Measurements from ENCODE around the gene PDGFA. TPM values are rescaled to one million over a fixed set of nuclear protein-coding genes. Genes with fewer than 3 reads are reported as not detected.

The PDGFA gene
- total RNA-seq, 1 donor from 2014 or later: 7.3 TPM

DNA sequence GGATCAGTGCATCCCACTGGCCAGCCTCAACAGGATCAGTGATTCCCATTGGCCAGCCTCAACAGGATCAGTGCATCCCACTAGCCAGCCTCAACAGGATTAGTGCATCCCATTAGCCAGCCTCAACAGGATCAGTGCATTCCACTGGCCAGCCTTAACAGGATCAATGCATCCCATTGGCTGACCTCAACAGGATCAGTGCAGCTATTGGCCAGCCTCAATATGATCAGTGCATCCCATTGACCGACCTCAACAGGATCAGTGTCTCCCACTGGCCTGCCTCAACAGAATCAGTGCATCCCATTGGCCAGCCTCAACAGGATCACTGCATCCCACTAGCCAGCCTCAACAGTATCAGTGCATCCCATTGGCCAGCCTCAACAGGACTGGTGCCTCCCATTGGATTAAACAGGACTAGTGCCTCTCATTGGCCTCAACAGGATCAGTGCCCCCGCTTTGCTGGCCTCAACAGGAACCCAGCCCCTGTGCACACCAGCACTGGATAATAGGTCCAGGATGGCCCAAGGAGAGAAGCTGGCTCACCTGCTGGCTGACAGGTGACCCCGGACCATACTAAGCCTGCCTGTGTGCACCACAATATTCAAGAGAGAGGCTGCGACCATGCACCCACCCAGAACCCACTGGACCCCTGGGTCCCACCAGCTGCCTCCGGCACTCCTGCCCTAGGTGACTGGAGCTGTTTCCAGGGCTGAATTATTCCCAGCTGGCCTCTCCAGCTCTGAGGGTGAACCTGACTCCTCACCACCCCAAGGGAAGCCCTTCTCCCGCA, 59.9 kb downstream of the PDGFA start:
- CTCF ChIA-PET: no interaction called here
- ATAC-seq (ENCODE audit: low read depth): no peak

DNA sequence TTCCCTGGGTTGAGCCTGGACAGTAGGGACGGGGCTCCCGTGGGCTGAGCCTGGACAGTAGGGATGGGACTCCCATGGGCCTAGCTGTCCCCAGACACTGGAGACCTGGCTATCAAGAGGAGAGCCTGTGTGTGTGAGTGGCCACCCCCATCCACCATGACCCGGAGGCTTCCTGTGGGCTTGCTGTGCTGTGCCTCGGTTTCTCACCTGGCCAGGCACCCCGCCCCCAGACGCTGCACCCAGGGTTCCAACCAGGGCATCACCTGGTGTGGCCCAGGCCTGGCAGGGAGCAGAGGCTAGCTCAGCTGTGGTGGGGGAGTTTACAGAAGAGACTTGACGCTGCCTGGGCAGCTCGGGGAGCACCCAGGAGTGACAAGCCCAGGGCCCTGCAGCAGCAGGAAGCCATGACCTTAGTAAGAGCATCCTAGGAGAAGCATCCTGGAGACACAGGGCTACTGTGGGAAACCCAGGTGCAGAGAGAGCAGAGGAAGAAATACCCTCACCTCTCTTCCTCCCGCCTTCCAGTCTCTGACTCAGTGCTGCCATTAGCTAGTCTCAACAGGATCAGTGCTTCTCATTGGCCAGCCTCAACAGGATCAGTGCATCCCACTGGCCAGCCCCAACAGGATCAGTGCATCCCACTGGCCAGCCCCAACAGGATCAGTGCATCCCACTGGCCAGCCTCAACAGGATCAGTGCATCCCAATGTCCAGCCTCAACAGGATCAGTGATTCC, 61.0 kb downstream of the PDGFA start:
- POLR2A ChIA-PET: no interaction called here
- intact Hi-C loops (cut with micrococcal nuclease): no loop called here
- no peak for ATAC-seq (ENCODE audit: low read depth)
- Mint-ChIP-seq H3K4me3 (no peak overlapping the region), H3K4me1 (no peaks in the 10 kb centered on the region), H3K36me3 (ENCODE audit: low read depth) (no peaks in the 10 kb centered on the region), H3K27ac (no peak overlapping the region), H3K9me3 (no peaks in the 10 kb centered on the region), H3K27me3 (peaks cover 2% of the 10 kb centered on the region)
- DNase-seq: no peak
- TF ChIP-seq, protein P1, sequence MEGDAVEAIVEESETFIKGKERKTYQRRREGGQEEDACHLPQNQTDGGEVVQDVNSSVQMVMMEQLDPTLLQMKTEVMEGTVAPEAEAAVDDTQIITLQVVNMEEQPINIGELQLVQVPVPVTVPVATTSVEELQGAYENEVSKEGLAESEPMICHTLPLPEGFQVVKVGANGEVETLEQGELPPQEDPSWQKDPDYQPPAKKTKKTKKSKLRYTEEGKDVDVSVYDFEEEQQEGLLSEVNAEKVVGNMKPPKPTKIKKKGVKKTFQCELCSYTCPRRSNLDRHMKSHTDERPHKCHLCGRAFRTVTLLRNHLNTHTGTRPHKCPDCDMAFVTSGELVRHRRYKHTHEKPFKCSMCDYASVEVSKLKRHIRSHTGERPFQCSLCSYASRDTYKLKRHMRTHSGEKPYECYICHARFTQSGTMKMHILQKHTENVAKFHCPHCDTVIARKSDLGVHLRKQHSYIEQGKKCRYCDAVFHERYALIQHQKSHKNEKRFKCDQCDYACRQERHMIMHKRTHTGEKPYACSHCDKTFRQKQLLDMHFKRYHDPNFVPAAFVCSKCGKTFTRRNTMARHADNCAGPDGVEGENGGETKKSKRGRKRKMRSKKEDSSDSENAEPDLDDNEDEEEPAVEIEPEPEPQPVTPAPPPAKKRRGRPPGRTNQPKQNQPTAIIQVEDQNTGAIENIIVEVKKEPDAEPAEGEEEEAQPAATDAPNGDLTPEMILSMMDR (IDR thresholded peaks at IDR 0.05): no peak
- CTCF ChIA-PET: no interaction called here

More for the DNA sequence above, 59.9 kb downstream of the PDGFA start:
- intact Hi-C loops (cut with micrococcal nuclease): no loop called here
- H3K36me3 Mint-ChIP-seq (ENCODE audit: low read depth): no peaks in the 10 kb centered on the region
- POLR2A ChIA-PET: no interaction called here
- TF ChIP-seq, protein P1 (IDR thresholded peaks at IDR 0.05): no peak
- DNase-seq: no peak
- no peaks in the 10 kb centered on the region for H3K27me3 Mint-ChIP-seq
- no peaks in the 10 kb centered on the region for H3K4me1 Mint-ChIP-seq
- H3K27ac Mint-ChIP-seq: no peak overlapping the region
- H3K9me3 Mint-ChIP-seq: no peaks in the 10 kb centered on the region
- H3K4me3 Mint-ChIP-seq: no peak overlapping the region

DNA sequence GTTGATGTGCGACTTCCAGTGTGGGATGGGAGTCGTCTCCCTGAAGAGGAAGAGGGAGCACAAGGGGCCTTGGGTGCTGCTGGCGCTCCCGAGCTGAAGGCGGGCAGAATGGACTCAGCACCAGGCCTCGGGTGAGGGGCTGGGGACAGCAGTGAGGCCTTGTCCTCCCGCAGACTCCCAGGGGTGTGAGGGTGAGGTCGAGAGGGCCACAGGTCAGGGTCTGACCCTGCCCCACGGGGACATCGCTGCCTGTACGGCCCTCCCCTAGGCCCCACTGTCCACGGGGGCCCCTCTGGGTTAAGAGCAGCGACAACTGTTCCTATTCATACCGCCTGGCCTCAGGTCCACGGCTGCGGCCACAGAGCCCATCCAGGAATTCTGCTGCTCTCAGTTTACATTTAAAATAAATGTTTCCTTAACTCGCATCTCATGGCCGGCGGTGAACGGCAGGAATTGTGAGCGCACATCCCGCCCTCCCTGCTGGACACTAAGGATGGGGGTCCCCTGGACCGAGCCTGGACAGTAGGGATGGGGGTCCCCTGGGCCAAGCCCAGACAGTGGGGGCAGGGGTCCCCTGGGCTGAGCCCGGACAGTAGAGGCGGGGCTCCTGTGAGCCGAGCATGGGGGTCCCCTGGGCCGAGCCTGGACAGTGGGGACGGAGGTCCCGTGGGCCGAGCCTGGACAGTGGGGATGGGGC, 61.7 kb downstream of the PDGFA start:
- no peak for ATAC-seq (ENCODE audit: low read depth)
- H3K4me3 Mint-ChIP-seq: no peak overlapping the region
- CTCF ChIA-PET: no interaction called here

DNA sequence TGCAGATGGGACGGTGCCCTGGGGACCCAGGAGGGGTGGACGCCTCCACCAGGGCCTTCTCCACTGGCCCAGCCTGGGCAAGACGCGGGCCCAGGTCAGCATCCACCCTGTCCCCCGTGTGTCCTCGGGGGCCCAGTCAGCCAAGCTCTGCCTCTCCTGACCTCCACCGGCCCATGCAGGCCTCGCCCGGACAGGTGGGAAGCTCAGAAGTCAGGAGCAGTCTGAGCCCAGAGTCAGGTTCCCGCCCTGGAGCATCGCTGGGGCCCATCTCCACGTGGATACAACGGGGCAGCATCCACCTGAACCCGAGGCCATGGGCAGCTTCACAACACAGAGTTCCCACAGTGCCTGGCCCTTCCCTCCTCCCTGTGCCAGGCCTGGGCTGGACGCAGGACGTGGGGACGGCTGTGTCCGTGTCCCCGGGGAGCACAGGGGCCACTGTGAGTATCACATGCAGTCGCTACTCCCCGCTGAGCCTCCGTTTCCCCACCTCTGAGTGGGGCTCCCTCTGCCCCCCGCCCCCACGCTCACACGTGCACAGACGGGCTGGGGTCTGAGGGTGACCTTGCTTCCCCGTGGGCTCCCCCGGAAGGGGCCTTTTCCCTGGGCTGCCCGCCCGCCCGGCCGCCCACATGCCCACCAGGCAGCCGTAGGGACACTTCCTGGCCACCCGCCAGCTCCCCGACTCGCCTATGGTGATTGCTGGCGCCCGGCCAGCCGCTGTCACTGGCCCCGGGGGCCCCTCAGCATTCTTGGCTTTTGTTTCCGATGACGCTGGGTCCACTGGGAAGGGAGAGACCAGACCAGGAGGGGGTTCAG, 64.3 kb downstream of the PDGFA start:
- H3K9me3 Mint-ChIP-seq: no peaks in the 10 kb centered on the region
- DNase-seq: no peak
- peaks cover 10% of the 10 kb centered on the region for H3K4me1 Mint-ChIP-seq
- TF ChIP-seq, protein P1 (IDR thresholded peaks at IDR 0.05): no peak
- no peak overlapping the region for H3K27ac Mint-ChIP-seq
- ChIA-PET CTCF (no interaction called here), POLR2A (no interaction called here)
- intact Hi-C loops (cut with micrococcal nuclease): no loop called here
- ATAC-seq (ENCODE audit: low read depth): no peak
- H3K36me3 Mint-ChIP-seq (ENCODE audit: low read depth): no peaks in the 10 kb centered on the region
- no peak overlapping the region for H3K4me3 Mint-ChIP-seq
- peaks cover 21% of the 10 kb centered on the region for H3K27me3 Mint-ChIP-seq

More for the DNA sequence above, 61.7 kb downstream of the PDGFA start:
- TF ChIP-seq, protein P1 (IDR thresholded peaks at IDR 0.05): no peak
- Mint-ChIP-seq H3K27me3 (peaks cover 5% of the 10 kb centered on the region), H3K27ac (no peak overlapping the region), H3K36me3 (ENCODE audit: low read depth) (no peaks in the 10 kb centered on the region), H3K9me3 (no peaks in the 10 kb centered on the region), H3K4me1 (no peaks in the 10 kb centered on the region)
- intact Hi-C loops (cut with micrococcal nuclease): no loop called here
- no peak for DNase-seq
- POLR2A ChIA-PET: no interaction called here
